NB4 (cell line): Measurements from ENCODE around the gene FARP1.

Experiments
- CTCF ChIP-seq: IDR thresholded peaks from one replicate; pipeline ENCODE4 v1.5.1; 2012; ENCODE audit warnings: low read depth, low read length
- MYC ChIP-seq: IDR thresholded peaks from 2 replicates; pipeline ENCODE4 v1.6.1; 2011; ENCODE audit warnings: low read depth, low read length
- POLR2A ChIP-seq: IDR thresholded peaks from 2 replicates; pipeline ENCODE4 v1.6.1; 2011; ENCODE audit warnings: mild to moderate bottlenecking; ENCODE audit not compliant: insufficient read length; ENCODE audit errors: extremely low read depth
- TF ChIP-seq, protein P1 (sequence below): IDR thresholded peaks from 2 replicates; pipeline ENCODE4 v1.6.1; 2011; ENCODE audit warnings: low read depth, low read length

- TF ChIP-seq CTCF = no peak
- TF ChIP-seq, protein P1, sequence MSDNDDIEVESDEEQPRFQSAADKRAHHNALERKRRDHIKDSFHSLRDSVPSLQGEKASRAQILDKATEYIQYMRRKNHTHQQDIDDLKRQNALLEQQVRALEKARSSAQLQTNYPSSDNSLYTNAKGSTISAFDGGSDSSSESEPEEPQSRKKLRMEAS = no peak
- no peak for TF ChIP-seq MYC
- no peak for TF ChIP-seq POLR2A
Observed at GRCh38 chr13:98108341-98108740, 34.6 kb upstream of the FARP1 start.
